Ovary (tissue), 9 donors: ENCODE results near the gene VAMP5. TPM values are rescaled to one million over a fixed set of nuclear protein-coding genes. Genes with fewer than 3 reads are reported as not detected.
"Not testable (repeated sequence)": the region's sequence is repeated elsewhere in the genome, so short reads cannot be mapped to it uniquely, and the experiment has no call there.

Experiments
- DNase-seq, 5 donors: peaks; one replicate each; pipeline ENCODE4 v3.0.0-alpha.2; 2019 to 2020
- H3K27ac ChIP-seq, 2 donors: fragments of 200-600 bp; one replicate each; pipeline versions ENCODE4 v1.5.1 to v1.8.0; 2019 to 2022
- H3K27me3 ChIP-seq: fragments of 200-600 bp; one replicate; pipeline ENCODE4 v1.8.0; 2022
- H3K36me3 ChIP-seq: fragments of 200-600 bp; sonication (generic); one replicate; pipeline ENCODE4 v1.5.1; 2019
- H3K4me1 ChIP-seq: one replicate; pipeline ENCODE4 v1.8.1; 2013; ENCODE audit warnings: mild to moderate bottlenecking, moderate library complexity; ENCODE audit not compliant: insufficient read depth
- H3K4me3 ChIP-seq: fragments of 200-600 bp; sonication (generic); one replicate; pipeline ENCODE4 v1.5.1; 2017
- H3K9me3 ChIP-seq, 2 donors: fragments of 200-600 bp in 1 of 2; sonication (generic) in 1 of 2; one replicate each; pipeline versions ENCODE4 v1.5.1 to v1.8.1; 2013 to 2019; ENCODE audit warnings: mild to moderate bottlenecking in 1 of 2, moderate library complexity in 1 of 2
- CTCF ChIP-seq, 3 donors: fragments of 450-650 bp in 2 of 3; fragments of 200-600 bp in 1 of 3; IDR thresholded peaks; one replicate each; pipeline versions ENCODE4 v1.5.1 to v1.8.0; 2016 to 2022; ENCODE audit warnings: antibody characterized with exemption in 3 of 3, mild to moderate bottlenecking in 1 of 3
- EP300 ChIP-seq: sonication (generic); formaldehyde crosslinking; IDR thresholded peaks from one replicate; pipeline ENCODE4 v1.6.1; 2017; ENCODE audit warnings: antibody characterized with exemption
- POLR2A ChIP-seq: fragments of 450-650 bp; IDR thresholded peaks from one replicate; pipeline ENCODE4 v1.6.1; 2017; ENCODE audit warnings: antibody characterized with exemption, mild to moderate bottlenecking, moderate library complexity
- WGBS, 3 donors: extraction: QIAGEN DNeasy Blood & Tissue Kit in 1 of 3; methylation state at CpG; one replicate each; pipeline versions ENCODE4 v1.1.5 to v1.1.7; 2013 to 2017; 5-methylcytosine and 5-hydroxymethylcytosine counted together
- intact Hi-C, 4 donors: fragments of 100-400 bp; cut with DNase I; formaldehyde crosslinking; loops; one replicate each; pipeline versions ENCODE4 v1.11.0 to v1.15.1; 2022 to 2023
- polyA plus RNA-seq, 2 donors: library from polyadenylated mRNA; stranded (reverse); fragments of 200-250 nt in 1 of 2; fragments of 350-450 nt in 1 of 2; fragmentation: Illumina TruSeq in 1 of 2; extraction: RNeasy Lipid Tissue Mini Kit (QIAGEN cat#74804) in 1 of 2; gene quantifications; one replicate each; pipeline ENCODE4 v1.2.3, GENCODE V29; 2013 to 2014
- total RNA-seq, 7 donors: library from RNA; depleted of rRNA in 2 of 7; stranded (reverse); fragments of >200 nt in 2 of 7; fragmentation: NEBNext Ultra II Directional in 3 of 7; extraction: Animal tissue kit (Norgen Biotek cat#: 25700) in 3 of 7; gene quantifications; one replicate each; pipeline versions ENCODE4 v1.1.0 to v1.2.4, GENCODE V29; 2016 to 2023
- donor health status: DM: no; HTN: no; CAD: no; lungs with moderate emphysema.
- donor health status: DM: no; HTN: no; CAD: no.
- donor health status: Bipolar disorder and iron deficiency.
- donor health status: DM: yes; HTN: yes; CAD: no.
- donor health status: DM: no; HTN: no; CAD: no.
- donor health status: DM: yes; HTN: yes; CAD: no.

Gene VAMP5
- total and polyA plus RNA-seq, 9 donors = 25.6 to 99.5 (median 48.5) TPM

- Histone ChIP-seq H3K27me3 (no peaks in the 10 kb centered on the region), H3K4me3 (no peak overlapping the region), H3K27ac (no peak overlapping the region), H3K4me1 (peaks cover 2% of the 10 kb centered on the region), H3K36me3 (no peaks in the 10 kb centered on the region), H3K9me3 (no peaks in the 10 kb centered on the region)
- DNase-seq = no peak
- intact Hi-C loops = no loop called here
- TF ChIP-seq CTCF (IDR thresholded peaks at IDR 0.05) (no peak), EP300 (no peak), POLR2A (no peak)
- 69 to 78% (median 76%) methylated on average over 10 of the region's 10 CpGs for WGBS, 3 donors
Observed at GRCh38 chr2:85613717-85614515, 29.7 kb downstream of the VAMP5 start.

DNA sequence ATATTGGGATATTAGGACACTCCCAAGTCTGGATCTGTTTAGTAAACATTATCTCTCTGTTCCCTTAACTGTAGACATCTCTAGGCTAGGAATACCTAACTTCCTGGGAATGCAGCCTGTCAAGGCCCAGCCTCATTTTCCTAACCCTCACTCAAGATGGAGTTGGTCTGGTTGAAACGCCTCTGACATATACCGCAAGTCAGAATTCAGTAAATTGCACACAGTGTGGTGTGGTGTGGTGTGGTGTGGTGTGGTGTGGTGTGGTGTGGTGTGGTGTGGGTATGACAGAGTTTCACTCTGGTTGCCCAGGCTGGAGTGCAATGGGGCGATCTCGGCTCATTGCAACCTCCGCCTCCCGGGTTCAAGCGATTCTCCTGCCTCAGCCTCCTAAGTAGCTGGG, 30.5 kb downstream of the VAMP5 start:
- H3K9me3 ChIP-seq, H3K27me3 ChIP-seq, H3K36me3 ChIP-seq, H3K4me3 ChIP-seq, H3K27ac ChIP-seq, intact Hi-C loops, DNase-seq, H3K4me1 ChIP-seq: not testable (repeated sequence)
- 89 to 94% (median 93%) methylated on average over 7 of the region's 7 CpGs for WGBS, 3 donors

GRCh38 chr2:85615413-85615728, 31.1 kb downstream of the VAMP5 start:
- intact Hi-C loops = no loop called here
- Histone ChIP-seq H3K4me1 (peaks cover 2% of the 10 kb centered on the region), H3K4me3 (peak overlapping the region; percentile 91), H3K9me3 (no peaks in the 10 kb centered on the region), H3K27me3 (no peaks in the 10 kb centered on the region), H3K27ac (no peak overlapping the region), H3K36me3 (no peaks in the 10 kb centered on the region)
- 79 to 88% (median 85%) methylated on average over 17 of the region's 17 CpGs for WGBS, 3 donors
- DNase-seq = no peak
- TF ChIP-seq POLR2A = no peak
- no peak for TF ChIP-seq EP300
- TF ChIP-seq CTCF (IDR thresholded peaks at IDR 0.05) = no peak

- H3K4me3 ChIP-seq, H3K4me1 ChIP-seq, H3K27me3 ChIP-seq, H3K36me3 ChIP-seq, intact Hi-C loops, H3K27ac ChIP-seq, H3K9me3 ChIP-seq, DNase-seq: not testable (repeated sequence)
- WGBS, 3 donors = 80 to 89% (median 83%) methylated on average over 5 of the region's 5 CpGs
Observed at GRCh38 chr2:85617723-85618122, 33.5 kb downstream of the VAMP5 start.

DNA sequence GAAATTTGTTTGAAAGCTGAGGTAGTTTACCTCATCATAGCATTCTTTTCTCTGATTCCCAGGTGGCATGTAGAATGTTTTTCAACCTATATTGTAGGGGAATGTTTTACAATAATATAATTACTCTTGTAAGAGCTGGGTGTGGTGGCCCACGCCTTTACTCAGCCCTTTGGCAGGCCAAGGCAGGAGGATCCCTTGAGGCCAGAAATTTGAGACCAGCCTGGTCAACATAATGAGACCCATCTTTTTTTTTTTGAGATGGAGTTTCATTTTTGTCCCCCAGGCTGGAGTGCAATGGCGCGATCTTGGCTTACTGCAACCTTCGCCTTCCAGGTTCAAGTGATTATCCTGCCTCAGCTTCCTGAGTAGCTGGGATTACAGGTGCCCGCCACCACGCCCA, 35.4 kb downstream of the VAMP5 start:
- no peak overlapping the region for H3K27ac ChIP-seq
- WGBS, 3 donors = 90 to 95% (median 93%) methylated on average over 6 of the region's 6 CpGs
- TF ChIP-seq POLR2A = no peak
- TF ChIP-seq EP300 = no peak
- TF ChIP-seq CTCF (IDR thresholded peaks at IDR 0.05) = no peak
- H3K4me1 ChIP-seq = no peaks in the 10 kb centered on the region
- H3K9me3 ChIP-seq = no peaks in the 10 kb centered on the region
- no peaks in the 10 kb centered on the region for H3K27me3 ChIP-seq
- intact Hi-C loops = no loop called here
- no peak for DNase-seq
- H3K36me3 ChIP-seq = no peaks in the 10 kb centered on the region
- no peak overlapping the region for H3K4me3 ChIP-seq
